Ectodermal cell (in vitro differentiated cells): ENCODE results near the gene ARFGAP1.

Source experiments
- H3K27ac ChIP-seq: 2 replicates; pipeline ENCODE4 v1.7.0; 2013; ENCODE audit warnings: mild to moderate bottlenecking, low read depth, low read length; ENCODE audit not compliant: insufficient read depth, poor library complexity, severe bottlenecking
- H3K27me3 ChIP-seq: 2 replicates; pipeline ENCODE4 v1.7.0; 2013; ENCODE audit warnings: mild to moderate bottlenecking, low read length; ENCODE audit not compliant: insufficient read depth, control insufficient read depth, poor library complexity, severe bottlenecking
- H3K36me3 ChIP-seq: one replicate; pipeline ENCODE4 v1.7.0; 2013; ENCODE audit warnings: low read length; ENCODE audit not compliant: control insufficient read depth, insufficient read depth
- H3K4me1 ChIP-seq: one replicate; pipeline ENCODE4 v1.7.0; 2013; ENCODE audit warnings: low read length; ENCODE audit not compliant: control insufficient read depth, insufficient read depth
- H3K4me3 ChIP-seq: 2 replicates; pipeline ENCODE4 v1.7.0; 2013; ENCODE audit warnings: low read depth, low read length, control low read depth; ENCODE audit not compliant: insufficient read depth
- H3K9me3 ChIP-seq: 2 replicates; pipeline ENCODE4 v1.7.0; 2013; ENCODE audit warnings: mild to moderate bottlenecking, low read length, moderate library complexity; ENCODE audit not compliant: control insufficient read depth
- WGBS, 2 experiments: methylation state at CpG; one replicate each; pipeline ENCODE4 v1.1.7; 2013; ENCODE audit warnings: missing lambda C conversion rate in 2 of 2; 5-methylcytosine and 5-hydroxymethylcytosine counted together

ARFGAP1 gene

GRCh38 chr20:63232235-63233060, 40.2 kb upstream of the ARFGAP1 start:
- Histone ChIP-seq H3K9me3 (no peaks in the 10 kb centered on the region), H3K4me3 (no peak overlapping the region), H3K27me3 (no peaks in the 10 kb centered on the region), H3K27ac (no peak overlapping the region), H3K4me1 (peaks cover 18% of the 10 kb centered on the region), H3K36me3 (no peaks in the 10 kb centered on the region)
- 66 to 68% methylated on average over 17 to 18 of the region's 18 CpGs for WGBS, 2 experiments

- peaks cover 18% of the 10 kb centered on the region for H3K4me1 ChIP-seq
- no peak overlapping the region for H3K27ac ChIP-seq
- no peaks in the 10 kb centered on the region for H3K27me3 ChIP-seq
- H3K36me3 ChIP-seq, result no peaks in the 10 kb centered on the region
- H3K4me3 ChIP-seq, result no peak overlapping the region
- H3K9me3 ChIP-seq, result no peaks in the 10 kb centered on the region
- 64 to 66% methylated on average over 3 of the region's 3 CpGs for WGBS, 2 experiments
Observed at GRCh38 chr20:63233061-63233344, 39.6 kb upstream of the ARFGAP1 start.

GRCh38 chr20:63233924-63234323, 38.7 kb upstream of the ARFGAP1 start:
- Histone ChIP-seq H3K27ac (no peak overlapping the region), H3K4me3 (no peak overlapping the region), H3K4me1 (peaks cover 18% of the 10 kb centered on the region), H3K9me3 (no peaks in the 10 kb centered on the region), H3K36me3 (no peaks in the 10 kb centered on the region), H3K27me3 (no peaks in the 10 kb centered on the region)
- WGBS, 2 experiments, result 86% methylated on average over 17 of the region's 17 CpGs

GRCh38 chr20:63234693-63235398, 37.8 kb upstream of the ARFGAP1 start:
- Histone ChIP-seq H3K27ac (no peak overlapping the region), H3K27me3 (no peaks in the 10 kb centered on the region), H3K4me1 (peaks cover 12% of the 10 kb centered on the region), H3K36me3 (no peaks in the 10 kb centered on the region), H3K4me3 (no peak overlapping the region), H3K9me3 (no peaks in the 10 kb centered on the region)
- 13 to 14% methylated on average over 20 of the region's 20 CpGs for WGBS, 2 experiments

- Histone ChIP-seq H3K36me3 (no peaks in the 10 kb centered on the region), H3K4me1 (peaks cover 12% of the 10 kb centered on the region), H3K27ac (no peak within 1 kb of the TSS), H3K4me3 (no peak within 1 kb of the TSS), H3K27me3 (no peaks in the 10 kb centered on the region), H3K9me3 (no peaks in the 10 kb centered on the region)
- 60 to 64% methylated on average over 17 of the region's 17 CpGs for WGBS, 2 experiments
Observed at GRCh38 chr20:63235399-63235983, 37.1 kb upstream of the ARFGAP1 start, which contains the start of gene BIRC7. TSS of gene BIRC7 (plus strand) at chr20:63235905. CDS start at chr20:63236097, 192 bp downstream.

- 84 to 85% methylated on average over 26 of the region's 26 CpGs for WGBS, 2 experiments
- Histone ChIP-seq H3K27ac (no peak overlapping the region), H3K9me3 (no peaks in the 10 kb centered on the region), H3K4me1 (peaks cover 12% of the 10 kb centered on the region), H3K36me3 (no peaks in the 10 kb centered on the region), H3K27me3 (no peaks in the 10 kb centered on the region), H3K4me3 (no peak overlapping the region)
Observed at GRCh38 chr20:63236116-63236837, 36.3 kb upstream of the ARFGAP1 start.

- no peaks in the 10 kb centered on the region for H3K9me3 ChIP-seq
- H3K4me3 ChIP-seq, result no peak overlapping the region
- WGBS, 2 experiments, result 93% methylated on average over 10 of the region's 10 CpGs
- H3K27me3 ChIP-seq, result no peaks in the 10 kb centered on the region
- no peaks in the 10 kb centered on the region for H3K36me3 ChIP-seq
- no peak overlapping the region for H3K27ac ChIP-seq
- peaks cover 12% of the 10 kb centered on the region for H3K4me1 ChIP-seq
Observed at GRCh38 chr20:63238031-63238430, 34.6 kb upstream of the ARFGAP1 start.

GRCh38 chr20:63238514-63239125, 34.0 kb upstream of the ARFGAP1 start:
- Histone ChIP-seq H3K4me1 (peaks cover 12% of the 10 kb centered on the region), H3K36me3 (no peaks in the 10 kb centered on the region), H3K4me3 (no peak overlapping the region), H3K27ac (no peak overlapping the region), H3K27me3 (no peaks in the 10 kb centered on the region), H3K9me3 (no peaks in the 10 kb centered on the region)
- WGBS, 2 experiments, result 80 to 81% methylated on average over 16 of the region's 16 CpGs

- H3K4me1 ChIP-seq, result peaks cover 14% of the 10 kb centered on the region
- H3K4me3 ChIP-seq, result no peak overlapping the region
- H3K27me3 ChIP-seq, result no peaks in the 10 kb centered on the region
- 93% methylated on average over 30 of the region's 30 CpGs for WGBS, 2 experiments
- no peaks in the 10 kb centered on the region for H3K36me3 ChIP-seq
- no peak overlapping the region for H3K27ac ChIP-seq
- H3K9me3 ChIP-seq, result no peaks in the 10 kb centered on the region
Observed at GRCh38 chr20:63239431-63239830, 33.2 kb upstream of the ARFGAP1 start.
